IMR-90 (cell line): ENCODE measurements around the gene CREB5. TPM values are rescaled to one million over a fixed set of nuclear protein-coding genes. Genes with fewer than 3 reads are reported as not detected.

Experiments used
- ATAC-seq: fragments of 200-7000 bp; cut with Tn5 transposase; 2 replicates; pipeline ENCODE4 v1.9.1; 2020; ENCODE audit warnings: low read depth, mild to moderate bottlenecking, moderate library complexity
- BruUV-seq: library from RNA; stranded (reverse); fragments of 400-500 nt; replicated peaks from 2 replicates; lab custom pipeline; 2021; lab: Mats Ljungman, UMichigan
- CTCF ChIA-PET: fragments of 300-600 bp; formaldehyde crosslinking; extraction: SDS; loops from one replicate; lab custom pipeline; 2021; ENCODE audit warnings: antibody characterized with exemption; lab: Yijun Ruan, JAX
- POLR2A ChIA-PET: fragments of 300-600 bp; sonication (Branson Sonifier 250); formaldehyde crosslinking; loops from one replicate; lab custom pipeline; 2022; ENCODE audit warnings: antibody characterized with exemption; ENCODE audit not compliant: unreplicated experiment; lab: Charles Lee
- DNase-seq: peaks from one replicate; pipeline ENCODE4 v3.0.0; 2013
- H2AFZ ChIP-seq: replicated peaks from 2 replicates; pipeline ENCODE3; 2013; ENCODE audit warnings: low read length, mild to moderate bottlenecking; ENCODE audit not compliant: poor library complexity
- H2AK5ac ChIP-seq: 2 replicates; pipeline ENCODE4 v1.6.1; 2013; ENCODE audit warnings: low read depth, low read length, inconsistent platforms
- H2AK9ac ChIP-seq: replicated peaks from 2 replicates; pipeline ENCODE3; 2013; ENCODE audit warnings: mild to moderate bottlenecking, low read depth, low read length, moderate library complexity; ENCODE audit not compliant: poor library complexity
- H2BK120ac ChIP-seq: 2 replicates; pipeline ENCODE4 v1.6.1; 2013; ENCODE audit warnings: low read depth, low read length, inconsistent platforms
- H2BK15ac ChIP-seq: 3 replicates; pipeline ENCODE4 v1.6.1; 2013; ENCODE audit warnings: low read depth, low read length, inconsistent platforms
- H2BK20ac ChIP-seq: 2 replicates; pipeline ENCODE4 v1.6.1; 2013; ENCODE audit warnings: low read depth, mild to moderate bottlenecking, inconsistent platforms, low read length, moderate library complexity
- H2BK5ac ChIP-seq: 2 replicates; pipeline ENCODE4 v1.6.1; 2013; ENCODE audit warnings: mild to moderate bottlenecking, low read depth, low read length, inconsistent platforms; ENCODE audit not compliant: poor library complexity, severe bottlenecking
- H3K14ac ChIP-seq: replicated peaks from 2 replicates; pipeline ENCODE4 v1.6.1; 2013; ENCODE audit warnings: low read depth, low read length, inconsistent platforms
- H3K18ac ChIP-seq: 2 replicates; pipeline ENCODE4 v1.6.1; 2013; ENCODE audit warnings: low read depth, low read length, control low read depth
- H3K23ac ChIP-seq: 2 replicates; pipeline ENCODE4 v1.6.1; 2013; ENCODE audit warnings: low read depth, low read length, inconsistent platforms
- H3K27ac ChIP-seq: 2 replicates; pipeline ENCODE4 v1.5.1; 2013; ENCODE audit warnings: mild to moderate bottlenecking, control low read depth, low read length; ENCODE audit not compliant: insufficient read depth
- H3K27me3 ChIP-seq: 2 replicates; pipeline ENCODE4 v1.6.1; 2013; ENCODE audit warnings: low read length; ENCODE audit not compliant: control insufficient read depth, insufficient read depth
- H3K36me3 ChIP-seq: 2 replicates; pipeline ENCODE4 v1.6.1; 2013; ENCODE audit warnings: low read length, mixed read lengths; ENCODE audit not compliant: control insufficient read depth, insufficient read depth
- H3K4ac ChIP-seq: 2 replicates; pipeline ENCODE4 v1.6.1; 2013; ENCODE audit warnings: low read depth, low read length, inconsistent platforms
- H3K4me1 ChIP-seq: 2 replicates; pipeline ENCODE4 v1.6.1; 2013; ENCODE audit warnings: low read length, mixed read lengths; ENCODE audit not compliant: control insufficient read depth, insufficient read depth
- H3K4me2 ChIP-seq: 2 replicates; pipeline ENCODE4 v1.6.1; 2013; ENCODE audit warnings: low read depth, mild to moderate bottlenecking, control low read depth, low read length, moderate library complexity
- H3K4me3 ChIP-seq: 2 replicates; pipeline ENCODE4 v1.5.1; 2013; ENCODE audit warnings: low read depth, mild to moderate bottlenecking, control low read depth, low read length, moderate library complexity; ENCODE audit not compliant: insufficient read depth
- H3K56ac ChIP-seq: 2 replicates; pipeline ENCODE4 v1.6.1; 2013; ENCODE audit warnings: low read length, inconsistent platforms; ENCODE audit not compliant: insufficient read depth; ENCODE audit errors: extremely low read depth
- H3K79me1 ChIP-seq, 2 experiments: 2 replicates each; pipeline ENCODE4 v1.6.1; 2013; ENCODE audit warnings: low read length in 2 of 2, inconsistent platforms in 1 of 2, low read depth in 1 of 2
- H3K9ac ChIP-seq: 2 replicates; pipeline ENCODE4 v1.6.1; 2013; ENCODE audit warnings: low read depth, low read length, control low read depth
- H3K9me1 ChIP-seq: 2 replicates; pipeline ENCODE4 v1.6.1; 2013; ENCODE audit warnings: low read length, inconsistent platforms; ENCODE audit not compliant: insufficient read depth
- H3K9me3 ChIP-seq: 2 replicates; pipeline ENCODE4 v1.6.1; 2013; ENCODE audit warnings: low read length; ENCODE audit not compliant: control insufficient read depth, insufficient read depth
- H4K20me1 ChIP-seq: 2 replicates; pipeline ENCODE4 v1.6.1; 2013; ENCODE audit warnings: low read length, inconsistent platforms; ENCODE audit not compliant: insufficient read depth
- H4K5ac ChIP-seq: 2 replicates; pipeline ENCODE4 v1.6.1; 2013; ENCODE audit warnings: mild to moderate bottlenecking, low read depth, low read length, control low read depth
- H4K8ac ChIP-seq, 2 experiments: 2 replicates each; pipeline ENCODE4 v1.6.1; 2013; ENCODE audit warnings: low read depth in 2 of 2, low read length in 2 of 2, control low read depth in 1 of 2, inconsistent platforms in 1 of 2
- H4K91ac ChIP-seq: 2 replicates; pipeline ENCODE4 v1.6.1; 2013; ENCODE audit warnings: low read depth, low read length, inconsistent platforms; ENCODE audit not compliant: insufficient read depth
- BHLHE40 ChIP-seq: fragments of 150-350 bp; IDR thresholded peaks from 2 replicates; pipeline ENCODE4 v1.6.1; 2016; ENCODE audit warnings: mild to moderate bottlenecking, low read depth, low read length
- CEBPB ChIP-seq: IDR thresholded peaks from 2 replicates; pipeline ENCODE4 v1.6.1; 2012; ENCODE audit warnings: low read depth, low read length, improper control_type of control experiment
- CHD1 ChIP-seq: IDR thresholded peaks from 2 replicates; pipeline ENCODE4 v1.6.1; 2012; ENCODE audit warnings: low read depth, low read length, improper control_type of control experiment
- CTCF ChIP-seq: conservative IDR thresholded peaks from 2 replicates; pipeline ENCODE4 v1.5.1; 2012; ENCODE audit warnings: mild to moderate bottlenecking, low read depth, low read length, improper control_type of control experiment
- ELK1 ChIP-seq: fragments of 150-350 bp; IDR thresholded peaks from 2 replicates; pipeline ENCODE4 v1.6.1; 2016; ENCODE audit warnings: low read depth, mild to moderate bottlenecking, low read length, moderate library complexity, borderline replicate concordance
- FOS ChIP-seq: fragments of 150-350 bp; IDR thresholded peaks from 2 replicates; pipeline ENCODE4 v1.6.1; 2016; ENCODE audit warnings: low read depth, low read length
- MAFK ChIP-seq: IDR thresholded peaks from 2 replicates; pipeline ENCODE4 v1.6.1; 2012; ENCODE audit warnings: low read depth, low read length, improper control_type of control experiment
- MAZ ChIP-seq: IDR thresholded peaks from 2 replicates; pipeline ENCODE4 v1.6.1; 2012; ENCODE audit warnings: low read depth, mild to moderate bottlenecking, low read length, improper control_type of control experiment, moderate library complexity, borderline replicate concordance
- MXI1 ChIP-seq: IDR thresholded peaks from 2 replicates; pipeline ENCODE4 v1.6.1; 2012; ENCODE audit warnings: low read depth, mild to moderate bottlenecking, low read length, moderate library complexity, borderline replicate concordance
- NFE2L2 ChIP-seq: fragments of 150-350 bp; IDR thresholded peaks from 2 replicates; pipeline ENCODE4 v1.6.1; 2016; ENCODE audit warnings: low read depth, mild to moderate bottlenecking, low read length
- POLR2A ChIP-seq: IDR thresholded peaks from 2 replicates; pipeline ENCODE4 v1.6.1; 2012; ENCODE audit warnings: mild to moderate bottlenecking, low read depth, low read length
- RAD21 ChIP-seq: IDR thresholded peaks from 2 replicates; pipeline ENCODE4 v1.6.1; 2012; ENCODE audit warnings: low read length, improper control_type of control experiment
- RCOR1 ChIP-seq: IDR thresholded peaks from 2 replicates; pipeline ENCODE4 v1.6.1; 2012; ENCODE audit warnings: mild to moderate bottlenecking, low read length, improper control_type of control experiment; ENCODE audit not compliant: insufficient replicate concordance
- RFX5 ChIP-seq: IDR thresholded peaks from 2 replicates; pipeline ENCODE4 v1.8.0; 2012; ENCODE audit warnings: low read depth, mild to moderate bottlenecking, low read length, moderate library complexity
- SMC3 ChIP-seq: fragments of 150-350 bp; IDR thresholded peaks from 2 replicates; pipeline ENCODE4 v1.6.1; 2016; ENCODE audit warnings: low read depth, mild to moderate bottlenecking, antibody characterized with exemption, low read length, moderate library complexity
- USF2 ChIP-seq: fragments of 150-350 bp; IDR thresholded peaks from 2 replicates; pipeline ENCODE4 v1.6.1; 2017; ENCODE audit warnings: mild to moderate bottlenecking, antibody characterized with exemption, low read length, low read depth
- WGBS, 2 experiments: methylation state at CpG; one replicate each; pipeline versions ENCODE4 v1.1.5 to v1.1.7; 2013; ENCODE audit warnings: missing lambda C conversion rate in 2 of 2; ENCODE audit not compliant: insufficient read length in 1 of 2; ENCODE audit errors: extremely low coverage in 2 of 2; 5-methylcytosine and 5-hydroxymethylcytosine counted together
- dilution Hi-C: fragments of 300-500 bp; cut with HindIII; formaldehyde crosslinking; loops from one replicate; pipeline ENCODE4 v1.14.3; 2018; ENCODE audit warnings: low sequenced_read_pairs; ENCODE audit not compliant: unreplicated experiment
- in situ Hi-C: fragments of 300-500 bp; cut with MboI; formaldehyde crosslinking; loops from 3 replicates; pipeline ENCODE4 v1.14.3; 2019; ENCODE audit warnings: low sequenced_read_pairs, inconsistent platforms, mixed read lengths
- intact Hi-C: fragments of 100-400 bp; cut with micrococcal nuclease; formaldehyde crosslinking; loops from 2 replicates; pipeline ENCODE4 v1.10.0; 2022
- polyA plus RNA-seq, 3 experiments: library from polyadenylated mRNA; depleted of rRNA; stranded (reverse); fragments of >200 nt; gene quantifications; 2 replicates each; pipeline ENCODE4 v1.2.3, GENCODE V29; 2012; ENCODE audit warnings: low replicate concordance in 1 of 3
- total RNA-seq: library from RNA; depleted of rRNA; stranded (reverse); fragments of >200 nt; gene quantifications from 2 replicates; pipeline ENCODE4 v1.2.3, GENCODE V29; 2012

CREB5 gene
- total and polyA plus RNA-seq, 2 of the 4 experiments (the other 2 are of a cell fraction), result 7.3 to 13.1 TPM

GRCh38 chr7:28798274-28798673 is 386.0 kb downstream of the CREB5 start:
- in situ Hi-C loops (no loop called here), intact Hi-C loops (no loop called here), dilution Hi-C loops (no loop called here)
- Histone ChIP-seq H3K79me1 (0 out of 4 replicates have a peak, but pooled peaks cover 0 to 3% of the 10 kb centered on the region in 2 experiments), H3K4me2 (no peak overlapping the region), H4K8ac (no peak overlapping the region), H3K27me3 (no peaks in the 10 kb centered on the region), H4K20me1 (no peaks in the 10 kb centered on the region), H4K5ac (no peak overlapping the region), H4K91ac (no peak overlapping the region), H2BK15ac (no peak overlapping the region), H2AFZ (no peak overlapping the region), H3K4me3 (no peak overlapping the region), H3K4me1 (no peaks in the 10 kb centered on the region), H3K9me1 (no peaks in the 10 kb centered on the region), H3K23ac (no peak overlapping the region), H3K9ac (no peak overlapping the region), H3K36me3 (no peaks in the 10 kb centered on the region), H3K56ac (no peak overlapping the region), H2BK20ac (no peak overlapping the region), H3K9me3 (no peaks in the 10 kb centered on the region), H2AK9ac (no peak overlapping the region), H2AK5ac (no peak overlapping the region), H2BK5ac (no peak overlapping the region), H3K27ac (no peak overlapping the region), H3K4ac (no peak overlapping the region), H3K14ac (no peak overlapping the region), H2BK120ac (no peak overlapping the region), H3K18ac (no peak overlapping the region)
- no peak for DNase-seq
- BruUV-seq, result no TSS peak
- no peak for ATAC-seq
- ChIA-PET CTCF (no interaction called here), POLR2A (no interaction called here)
- TF ChIP-seq CTCF (no peak), SMC3 (no peak), POLR2A (no peak), CEBPB (no peak), BHLHE40 (no peak), RFX5 (no peak), RCOR1 (no peak), MXI1 (no peak), USF2 (no peak), FOS (no peak), ELK1 (no peak), MAFK (no peak), RAD21 (no peak), CHD1 (no peak), MAZ (no peak), NFE2L2 (no peak)
- 94% methylated on average over 6 of the region's 15 CpGs; no CpG with 5 or more reads in 1 of the 2 experiments for WGBS, 2 experiments
